AG04450 (cell line): ENCODE data around the gene WDR70. TPM values are rescaled to one million over a fixed set of nuclear protein-coding genes. Genes with fewer than 3 reads are reported as not detected.

ENCODE experiments used
- CTCF ChIA-PET: fragments of 300-600, 350-600 bp; formaldehyde crosslinking; extraction: SDS; loops from one replicate; lab custom pipeline; 2022; ENCODE audit warnings: antibody characterized with exemption, inconsistent platforms; lab: Charles Lee
- POLR2A ChIA-PET: fragments of 350-600 bp; formaldehyde crosslinking; extraction: SDS; loops from one replicate; lab custom pipeline; 2021; ENCODE audit warnings: antibody characterized with exemption, inconsistent platforms; lab: Yijun Ruan, JAX
- DNase-seq: peaks from one replicate; pipeline ENCODE4 v3.0.0-alpha.2; 2011; ENCODE audit warnings: low read depth, low spot score
- H3K27ac ChIP-seq: one replicate; pipeline ENCODE4 v1.5.1; 2012; ENCODE audit warnings: low read depth, low read length, control low read depth
- H3K27me3 ChIP-seq: one replicate; pipeline ENCODE4 v1.6.0; 2012; ENCODE audit warnings: low read length; ENCODE audit not compliant: control insufficient read depth, insufficient read depth
- H3K4me3 ChIP-seq: 2 replicates; pipeline ENCODE4 v1.5.1; 2011; ENCODE audit warnings: mild to moderate bottlenecking, low read depth, low read length, control low read depth
- H3K9me3 ChIP-seq: 2 replicates; pipeline ENCODE4 v1.5.1; 2012; ENCODE audit warnings: low read length; ENCODE audit not compliant: control insufficient read depth, insufficient read depth
- CTCF ChIP-seq: IDR thresholded peaks from 2 replicates; pipeline ENCODE4 v1.5.1; 2011; ENCODE audit warnings: low read depth, low read length, control low read depth, inconsistent platforms
- polyA plus RNA-seq: library from polyadenylated mRNA; depleted of rRNA; stranded (reverse); fragments of >200 nt; gene quantifications from 2 replicates; pipeline ENCODE4 v1.2.3, GENCODE V29; 2011

Gene WDR70
- polyA plus RNA-seq, 1 experiment, result 38.5 TPM

- Histone ChIP-seq H3K9me3 (no peaks in the 10 kb centered on the region), H3K4me3 (no peak overlapping the region), H3K27ac (no peak overlapping the region), H3K27me3 (no peaks in the 10 kb centered on the region)
- TF ChIP-seq CTCF, result no peak
- ChIA-PET POLR2A (no interaction called here), CTCF (no interaction called here)
- DNase-seq, result no peak
Measured at GRCh38 chr5:37768371-37768770, 389.3 kb downstream of the WDR70 start.

- DNase-seq, result no peak
- CTCF ChIA-PET, result no interaction called here
- Histone ChIP-seq H3K4me3 (no peak overlapping the region), H3K9me3 (no peaks in the 10 kb centered on the region), H3K27me3 (no peaks in the 10 kb centered on the region), H3K27ac (no peak overlapping the region)
- POLR2A ChIA-PET, result no interaction called here
- TF ChIP-seq CTCF, result no peak
Measured at GRCh38 chr5:37769108-37769507, 390.0 kb downstream of the WDR70 start.

GRCh38 chr5:37769840-37770239 is 390.7 kb downstream of the WDR70 start:
- Histone ChIP-seq H3K4me3 (no peak overlapping the region), H3K9me3 (peaks cover 3% of the 10 kb centered on the region), H3K27ac (no peak overlapping the region), H3K27me3 (no peaks in the 10 kb centered on the region)
- CTCF ChIA-PET, result no interaction called here
- POLR2A ChIA-PET, result no interaction called here
- no peak for TF ChIP-seq CTCF
- DNase-seq, result no peak

GRCh38 chr5:37770786-37771185 is 391.7 kb downstream of the WDR70 start:
- H3K27ac ChIP-seq, result peak overlapping the region; percentile 83
- TF ChIP-seq CTCF, result no peak
- ChIA-PET POLR2A (interaction anchor here (0.6 to 2.1 kb wide), 2 partner anchors 31 to 1041 kb away, joined by 4 to 8 read pairs; no protein-coding TSS in a partner anchor), CTCF (no interaction called here)
- peaks cover 7% of the 10 kb centered on the region for H3K9me3 ChIP-seq
- no peaks in the 10 kb centered on the region for H3K27me3 ChIP-seq
- DNase-seq, result no peak
- H3K4me3 ChIP-seq, result no peak overlapping the region

- H3K4me3 ChIP-seq, result peak overlapping the region; percentile 0
Measured at GRCh38 chr5:37771203-37771611, 392.1 kb downstream of the WDR70 start.

More at GRCh38 chr5:37771203-37771611, 392.1 kb downstream of the WDR70 start:
- Histone ChIP-seq H3K9me3 (peaks cover 7% of the 10 kb centered on the region), H3K27ac (peak overlapping the region; percentile 83), H3K27me3 (no peaks in the 10 kb centered on the region)
- TF ChIP-seq CTCF, result no peak
- CTCF ChIA-PET, result interaction anchor here (0.5 kb wide), 1 partner anchor 152 kb away, joined by 5 read pairs; no protein-coding TSS in a partner anchor
- no peak for DNase-seq
- POLR2A ChIA-PET, result interaction anchor here (1.5 to 2.1 kb wide), 2 partner anchors 31 to 54 kb away, joined by 3 to 8 read pairs; no protein-coding TSS in a partner anchor
